IMR-90 (cell line): ENCODE results near the gene ENOX1. TPM values are rescaled to one million over a fixed set of nuclear protein-coding genes. Genes with fewer than 3 reads are reported as not detected.

Experiments
- ATAC-seq: fragments of 200-7000 bp; cut with Tn5 transposase; 2 replicates; pipeline ENCODE4 v1.9.1; 2020; ENCODE audit warnings: low read depth, mild to moderate bottlenecking, moderate library complexity
- BruUV-seq: library from RNA; stranded (reverse); fragments of 400-500 nt; replicated peaks from 2 replicates; lab custom pipeline; 2021; lab: Mats Ljungman, UMichigan
- CTCF ChIA-PET: fragments of 300-600 bp; formaldehyde crosslinking; extraction: SDS; loops from one replicate; lab custom pipeline; 2021; ENCODE audit warnings: antibody characterized with exemption; lab: Yijun Ruan, JAX
- POLR2A ChIA-PET: fragments of 300-600 bp; sonication (Branson Sonifier 250); formaldehyde crosslinking; loops from one replicate; lab custom pipeline; 2022; ENCODE audit warnings: antibody characterized with exemption; ENCODE audit not compliant: unreplicated experiment; lab: Charles Lee
- DNase-seq: peaks from one replicate; pipeline ENCODE4 v3.0.0; 2013
- H2AFZ ChIP-seq: replicated peaks from 2 replicates; pipeline ENCODE3; 2013; ENCODE audit warnings: low read length, mild to moderate bottlenecking; ENCODE audit not compliant: poor library complexity
- H2AK5ac ChIP-seq: 2 replicates; pipeline ENCODE4 v1.6.1; 2013; ENCODE audit warnings: low read depth, low read length, inconsistent platforms
- H2AK9ac ChIP-seq: replicated peaks from 2 replicates; pipeline ENCODE3; 2013; ENCODE audit warnings: mild to moderate bottlenecking, low read depth, low read length, moderate library complexity; ENCODE audit not compliant: poor library complexity
- H2BK120ac ChIP-seq: 2 replicates; pipeline ENCODE4 v1.6.1; 2013; ENCODE audit warnings: low read depth, low read length, inconsistent platforms
- H2BK15ac ChIP-seq: 3 replicates; pipeline ENCODE4 v1.6.1; 2013; ENCODE audit warnings: low read depth, low read length, inconsistent platforms
- H2BK20ac ChIP-seq: 2 replicates; pipeline ENCODE4 v1.6.1; 2013; ENCODE audit warnings: low read depth, mild to moderate bottlenecking, inconsistent platforms, low read length, moderate library complexity
- H2BK5ac ChIP-seq: 2 replicates; pipeline ENCODE4 v1.6.1; 2013; ENCODE audit warnings: mild to moderate bottlenecking, low read depth, low read length, inconsistent platforms; ENCODE audit not compliant: poor library complexity, severe bottlenecking
- H3K14ac ChIP-seq: replicated peaks from 2 replicates; pipeline ENCODE4 v1.6.1; 2013; ENCODE audit warnings: low read depth, low read length, inconsistent platforms
- H3K18ac ChIP-seq: 2 replicates; pipeline ENCODE4 v1.6.1; 2013; ENCODE audit warnings: low read depth, low read length, control low read depth
- H3K23ac ChIP-seq: 2 replicates; pipeline ENCODE4 v1.6.1; 2013; ENCODE audit warnings: low read depth, low read length, inconsistent platforms
- H3K27ac ChIP-seq: 2 replicates; pipeline ENCODE4 v1.5.1; 2013; ENCODE audit warnings: mild to moderate bottlenecking, control low read depth, low read length; ENCODE audit not compliant: insufficient read depth
- H3K27me3 ChIP-seq: 2 replicates; pipeline ENCODE4 v1.6.1; 2013; ENCODE audit warnings: low read length; ENCODE audit not compliant: control insufficient read depth, insufficient read depth
- H3K36me3 ChIP-seq: 2 replicates; pipeline ENCODE4 v1.6.1; 2013; ENCODE audit warnings: low read length, mixed read lengths; ENCODE audit not compliant: control insufficient read depth, insufficient read depth
- H3K4ac ChIP-seq: 2 replicates; pipeline ENCODE4 v1.6.1; 2013; ENCODE audit warnings: low read depth, low read length, inconsistent platforms
- H3K4me1 ChIP-seq: 2 replicates; pipeline ENCODE4 v1.6.1; 2013; ENCODE audit warnings: low read length, mixed read lengths; ENCODE audit not compliant: control insufficient read depth, insufficient read depth
- H3K4me2 ChIP-seq: 2 replicates; pipeline ENCODE4 v1.6.1; 2013; ENCODE audit warnings: low read depth, mild to moderate bottlenecking, control low read depth, low read length, moderate library complexity
- H3K4me3 ChIP-seq: 2 replicates; pipeline ENCODE4 v1.5.1; 2013; ENCODE audit warnings: low read depth, mild to moderate bottlenecking, control low read depth, low read length, moderate library complexity; ENCODE audit not compliant: insufficient read depth
- H3K56ac ChIP-seq: 2 replicates; pipeline ENCODE4 v1.6.1; 2013; ENCODE audit warnings: low read length, inconsistent platforms; ENCODE audit not compliant: insufficient read depth; ENCODE audit errors: extremely low read depth
- H3K79me1 ChIP-seq, 2 experiments: 2 replicates each; pipeline ENCODE4 v1.6.1; 2013; ENCODE audit warnings: low read length in 2 of 2, inconsistent platforms in 1 of 2, low read depth in 1 of 2
- H3K9ac ChIP-seq: 2 replicates; pipeline ENCODE4 v1.6.1; 2013; ENCODE audit warnings: low read depth, low read length, control low read depth
- H3K9me1 ChIP-seq: 2 replicates; pipeline ENCODE4 v1.6.1; 2013; ENCODE audit warnings: low read length, inconsistent platforms; ENCODE audit not compliant: insufficient read depth
- H3K9me3 ChIP-seq: 2 replicates; pipeline ENCODE4 v1.6.1; 2013; ENCODE audit warnings: low read length; ENCODE audit not compliant: control insufficient read depth, insufficient read depth
- H4K20me1 ChIP-seq: 2 replicates; pipeline ENCODE4 v1.6.1; 2013; ENCODE audit warnings: low read length, inconsistent platforms; ENCODE audit not compliant: insufficient read depth
- H4K5ac ChIP-seq: 2 replicates; pipeline ENCODE4 v1.6.1; 2013; ENCODE audit warnings: mild to moderate bottlenecking, low read depth, low read length, control low read depth
- H4K8ac ChIP-seq, 2 experiments: 2 replicates each; pipeline ENCODE4 v1.6.1; 2013; ENCODE audit warnings: low read depth in 2 of 2, low read length in 2 of 2, control low read depth in 1 of 2, inconsistent platforms in 1 of 2
- H4K91ac ChIP-seq: 2 replicates; pipeline ENCODE4 v1.6.1; 2013; ENCODE audit warnings: low read depth, low read length, inconsistent platforms; ENCODE audit not compliant: insufficient read depth
- BHLHE40 ChIP-seq: fragments of 150-350 bp; IDR thresholded peaks from 2 replicates; pipeline ENCODE4 v1.6.1; 2016; ENCODE audit warnings: mild to moderate bottlenecking, low read depth, low read length
- CEBPB ChIP-seq: IDR thresholded peaks from 2 replicates; pipeline ENCODE4 v1.6.1; 2012; ENCODE audit warnings: low read depth, low read length, improper control_type of control experiment
- CHD1 ChIP-seq: IDR thresholded peaks from 2 replicates; pipeline ENCODE4 v1.6.1; 2012; ENCODE audit warnings: low read depth, low read length, improper control_type of control experiment
- CTCF ChIP-seq: conservative IDR thresholded peaks from 2 replicates; pipeline ENCODE4 v1.5.1; 2012; ENCODE audit warnings: mild to moderate bottlenecking, low read depth, low read length, improper control_type of control experiment
- FOS ChIP-seq: fragments of 150-350 bp; IDR thresholded peaks from 2 replicates; pipeline ENCODE4 v1.6.1; 2016; ENCODE audit warnings: low read depth, low read length
- MAFK ChIP-seq: IDR thresholded peaks from 2 replicates; pipeline ENCODE4 v1.6.1; 2012; ENCODE audit warnings: low read depth, low read length, improper control_type of control experiment
- MAZ ChIP-seq: IDR thresholded peaks from 2 replicates; pipeline ENCODE4 v1.6.1; 2012; ENCODE audit warnings: low read depth, mild to moderate bottlenecking, low read length, improper control_type of control experiment, moderate library complexity, borderline replicate concordance
- MXI1 ChIP-seq: IDR thresholded peaks from 2 replicates; pipeline ENCODE4 v1.6.1; 2012; ENCODE audit warnings: low read depth, mild to moderate bottlenecking, low read length, moderate library complexity, borderline replicate concordance
- NFE2L2 ChIP-seq: fragments of 150-350 bp; IDR thresholded peaks from 2 replicates; pipeline ENCODE4 v1.6.1; 2016; ENCODE audit warnings: low read depth, mild to moderate bottlenecking, low read length
- POLR2A ChIP-seq: IDR thresholded peaks from 2 replicates; pipeline ENCODE4 v1.6.1; 2012; ENCODE audit warnings: mild to moderate bottlenecking, low read depth, low read length
- RAD21 ChIP-seq: IDR thresholded peaks from 2 replicates; pipeline ENCODE4 v1.6.1; 2012; ENCODE audit warnings: low read length, improper control_type of control experiment
- RCOR1 ChIP-seq: IDR thresholded peaks from 2 replicates; pipeline ENCODE4 v1.6.1; 2012; ENCODE audit warnings: mild to moderate bottlenecking, low read length, improper control_type of control experiment; ENCODE audit not compliant: insufficient replicate concordance
- RFX5 ChIP-seq: IDR thresholded peaks from 2 replicates; pipeline ENCODE4 v1.8.0; 2012; ENCODE audit warnings: low read depth, mild to moderate bottlenecking, low read length, moderate library complexity
- SMC3 ChIP-seq: fragments of 150-350 bp; IDR thresholded peaks from 2 replicates; pipeline ENCODE4 v1.6.1; 2016; ENCODE audit warnings: low read depth, mild to moderate bottlenecking, antibody characterized with exemption, low read length, moderate library complexity
- USF2 ChIP-seq: fragments of 150-350 bp; IDR thresholded peaks from 2 replicates; pipeline ENCODE4 v1.6.1; 2017; ENCODE audit warnings: mild to moderate bottlenecking, antibody characterized with exemption, low read length, low read depth
- WGBS, 2 experiments: methylation state at CpG; one replicate each; pipeline versions ENCODE4 v1.1.5 to v1.1.7; 2013; ENCODE audit warnings: missing lambda C conversion rate in 2 of 2; ENCODE audit not compliant: insufficient read length in 1 of 2; ENCODE audit errors: extremely low coverage in 2 of 2; 5-methylcytosine and 5-hydroxymethylcytosine counted together
- dilution Hi-C: fragments of 300-500 bp; cut with HindIII; formaldehyde crosslinking; loops from one replicate; pipeline ENCODE4 v1.14.3; 2018; ENCODE audit warnings: low sequenced_read_pairs; ENCODE audit not compliant: unreplicated experiment
- in situ Hi-C: fragments of 300-500 bp; cut with MboI; formaldehyde crosslinking; loops from 3 replicates; pipeline ENCODE4 v1.14.3; 2019; ENCODE audit warnings: low sequenced_read_pairs, inconsistent platforms, mixed read lengths
- intact Hi-C: fragments of 100-400 bp; cut with micrococcal nuclease; formaldehyde crosslinking; loops from 2 replicates; pipeline ENCODE4 v1.10.0; 2022
- polyA plus RNA-seq, 3 experiments: library from polyadenylated mRNA; depleted of rRNA; stranded (reverse); fragments of >200 nt; gene quantifications; 2 replicates each; pipeline ENCODE4 v1.2.3, GENCODE V29; 2012; ENCODE audit warnings: low replicate concordance in 1 of 3
- total RNA-seq: library from RNA; depleted of rRNA; stranded (reverse); fragments of >200 nt; gene quantifications from 2 replicates; pipeline ENCODE4 v1.2.3, GENCODE V29; 2012
- TF ChIP-seq, protein P1 (sequence below): fragments of 150-350 bp; IDR thresholded peaks from 2 replicates; pipeline ENCODE4 v1.6.1; 2016; ENCODE audit warnings: low read depth, mild to moderate bottlenecking, low read length, moderate library complexity, borderline replicate concordance

The ENOX1 gene
- total and polyA plus RNA-seq, 2 of the 4 experiments (the other 2 are of a cell fraction) = 0.99 to 1.3 TPM

- Histone ChIP-seq H3K79me1 (no peaks in the 10 kb centered on the region), H3K18ac (no peak overlapping the region), H2BK120ac (no peak overlapping the region), H3K9ac (no peak overlapping the region), H3K14ac (no peak overlapping the region), H4K91ac (no peak overlapping the region), H3K9me1 (no peaks in the 10 kb centered on the region), H2BK5ac (no peak overlapping the region), H3K36me3 (no peaks in the 10 kb centered on the region), H3K4me3 (no peak overlapping the region), H3K4me1 (no peaks in the 10 kb centered on the region; the same call in 1 of the 2 replicates), H3K56ac (no peak overlapping the region), H3K9me3 (no peaks in the 10 kb centered on the region), H2AK5ac (no peak overlapping the region), H2BK15ac (no peak overlapping the region), H4K20me1 (no peaks in the 10 kb centered on the region), H3K27me3 (peaks cover 2% of the 10 kb centered on the region; the same call in 1 of the 2 replicates), H2AK9ac (no peak overlapping the region), H3K4ac (no peak overlapping the region), H3K23ac (no peak overlapping the region), H2BK20ac (no peak overlapping the region), H2AFZ (no peak overlapping the region), H3K27ac (no peak overlapping the region), H4K8ac (no peak overlapping the region), H4K5ac (no peak overlapping the region), H3K4me2 (no peak overlapping the region)
- TF ChIP-seq RFX5 = no peak
- TF ChIP-seq POLR2A = no peak
- no peak for TF ChIP-seq MAZ
- no peak for TF ChIP-seq MAFK
- no peak for TF ChIP-seq CTCF
- no peak for TF ChIP-seq SMC3
- TF ChIP-seq FOS = no peak
- no peak for TF ChIP-seq CHD1
- no peak for TF ChIP-seq CEBPB
- no peak for TF ChIP-seq MXI1
- TF ChIP-seq NFE2L2 = no peak
- no peak for TF ChIP-seq BHLHE40
- TF ChIP-seq RCOR1 = no peak
- TF ChIP-seq, protein P1, sequence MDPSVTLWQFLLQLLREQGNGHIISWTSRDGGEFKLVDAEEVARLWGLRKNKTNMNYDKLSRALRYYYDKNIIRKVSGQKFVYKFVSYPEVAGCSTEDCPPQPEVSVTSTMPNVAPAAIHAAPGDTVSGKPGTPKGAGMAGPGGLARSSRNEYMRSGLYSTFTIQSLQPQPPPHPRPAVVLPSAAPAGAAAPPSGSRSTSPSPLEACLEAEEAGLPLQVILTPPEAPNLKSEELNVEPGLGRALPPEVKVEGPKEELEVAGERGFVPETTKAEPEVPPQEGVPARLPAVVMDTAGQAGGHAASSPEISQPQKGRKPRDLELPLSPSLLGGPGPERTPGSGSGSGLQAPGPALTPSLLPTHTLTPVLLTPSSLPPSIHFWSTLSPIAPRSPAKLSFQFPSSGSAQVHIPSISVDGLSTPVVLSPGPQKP = no peak
- no peak for TF ChIP-seq RAD21
- TF ChIP-seq USF2 = no peak
- no peak for ATAC-seq
- no CpG with 5 or more reads among the region's 8 CpGs for WGBS, 2 experiments
- CTCF ChIA-PET = no interaction called here
- POLR2A ChIA-PET = interaction anchor here (0.6 to 0.7 kb wide), 2 partner anchors 9 to 155 kb away, joined by 3 to 6 read pairs; no protein-coding TSS in a partner anchor
- intact Hi-C loops = no loop called here
- BruUV-seq = no TSS peak
- dilution Hi-C loops = no loop called here
- in situ Hi-C loops = no loop called here
- DNase-seq = no peak
These were observed 354.9 kb downstream of the ENOX1 start for GRCh38 chr13:43431841-43432240.
